OCI-LY7 (cell line): ENCODE measurements around the gene ENKUR. TPM values are rescaled to one million over a fixed set of nuclear protein-coding genes. Genes with fewer than 3 reads are reported as not detected.

Source experiments
- BruUV-seq: library from RNA; stranded (reverse); fragments of 400-500 nt; replicated peaks from 2 replicates; lab custom pipeline; 2021; lab: Mats Ljungman, UMichigan
- CTCF ChIA-PET: fragments of 300-600 bp; sonication (Branson Sonifier 250); formaldehyde crosslinking; loops from one replicate; lab custom pipeline; 2022; ENCODE audit warnings: antibody characterized with exemption; ENCODE audit not compliant: unreplicated experiment; lab: Charles Lee
- POLR2A ChIA-PET: fragments of 300-600 bp; sonication (Branson Sonifier 250); formaldehyde crosslinking; loops from one replicate; lab custom pipeline; 2022; ENCODE audit warnings: antibody characterized with exemption; lab: Charles Lee
- DNase-seq: peaks from one replicate; pipeline ENCODE4 v3.0.0-alpha.2; 2015; ENCODE audit warnings: low spot score
- H2AFZ ChIP-seq: fragments of 200-600 bp; sonication (generic), shearing (Covaris generic); 2 replicates; pipeline ENCODE4 v1.6.1; 2014; ENCODE audit warnings: mild to moderate bottlenecking, antibody characterized with exemption, low read length, moderate library complexity
- H3K27ac ChIP-seq: fragments of 200-600 bp; sonication (generic); 2 replicates; pipeline ENCODE4 v1.5.1; 2014; ENCODE audit warnings: mixed run types, low read depth, mild to moderate bottlenecking, moderate library complexity, low read length, inconsistent platforms; ENCODE audit not compliant: poor library complexity, severe bottlenecking
- H3K36me3 ChIP-seq: fragments of 200-600 bp; sonication (generic); 2 replicates; pipeline ENCODE4 v1.6.1; 2014; ENCODE audit warnings: mild to moderate bottlenecking, antibody characterized with exemption, low read length, moderate library complexity, mixed read lengths; ENCODE audit not compliant: insufficient read depth
- H3K4me1 ChIP-seq: fragments of 200-600 bp; sonication (generic); 2 replicates; pipeline ENCODE4 v1.5.1; 2014; ENCODE audit warnings: mild to moderate bottlenecking, low read length; ENCODE audit not compliant: insufficient read depth, poor library complexity, severe bottlenecking
- H3K4me2 ChIP-seq: fragments of 200-600 bp; sonication (generic); 2 replicates; pipeline ENCODE4 v1.6.1; 2014; ENCODE audit warnings: mild to moderate bottlenecking, low read length
- H3K4me3 ChIP-seq: fragments of 200-600 bp; sonication (generic); 2 replicates; pipeline ENCODE4 v1.5.1; 2014; ENCODE audit warnings: mild to moderate bottlenecking, low read depth, low read length; ENCODE audit not compliant: poor library complexity, severe bottlenecking
- H3K79me2 ChIP-seq: fragments of 200-600 bp; sonication (generic); 2 replicates; pipeline ENCODE4 v1.6.1; 2016; ENCODE audit warnings: low read depth, mild to moderate bottlenecking, low read length, moderate library complexity, mixed read lengths; ENCODE audit not compliant: insufficient read depth
- H3K9me2 ChIP-seq: fragments of 200-600 bp; sonication (generic); 2 replicates; pipeline ENCODE4 v1.6.1; 2016; ENCODE audit warnings: mild to moderate bottlenecking, low read length, mixed read lengths; ENCODE audit not compliant: insufficient read depth
- H3K9me3 ChIP-seq: fragments of 200-600 bp; sonication (generic); 2 replicates; pipeline ENCODE4 v1.6.1; 2014; ENCODE audit warnings: mild to moderate bottlenecking, mixed run types, low read length, mixed read lengths
- H4K20me1 ChIP-seq: fragments of 200-600 bp; sonication (generic); 2 replicates; pipeline ENCODE4 v1.6.1; 2014; ENCODE audit warnings: mild to moderate bottlenecking, antibody characterized with exemption, low read length, moderate library complexity, mixed read lengths; ENCODE audit not compliant: insufficient read depth
- EZH2phosphoT487 ChIP-seq: fragments of 200-600 bp; sonication (generic); IDR thresholded peaks from 2 replicates; pipeline ENCODE4 v1.6.1; 2018; ENCODE audit warnings: low read depth, borderline replicate concordance, mild to moderate bottlenecking, mixed run types, antibody characterized with exemption, low read length, moderate library complexity, mixed read lengths
- intact Hi-C: fragments of 100-400 bp; cut with micrococcal nuclease; formaldehyde crosslinking; loops from one replicate; pipeline ENCODE4 v1.10.0; 2022; ENCODE audit not compliant: unreplicated experiment
- small RNA-seq: library from RNA; depleted of rRNA; stranded (forward); fragments of <200 nt; gene quantifications from one replicate; pipeline ENCODE3, GENCODE V24; 2014
- total RNA-seq, 2 experiments: library from RNA; depleted of rRNA in 1 of 2; stranded (reverse); fragments of >200 nt in 1 of 2; shearing (Covaris generic) in 1 of 2; gene quantifications; 2 replicates each; pipeline ENCODE4 v1.2.3, GENCODE V29; 2014 to 2022
- TF ChIP-seq, protein P1 (sequence below): fragments of 200-600 bp; sonication (generic); conservative IDR thresholded peaks from 2 replicates; pipeline ENCODE4 v1.5.1; 2014; ENCODE audit warnings: mild to moderate bottlenecking, antibody characterized with exemption, low read length, moderate library complexity, mixed read lengths

Gene ENKUR
- total RNA-seq, 2 experiments from 2014 or later = not detected

DNA sequence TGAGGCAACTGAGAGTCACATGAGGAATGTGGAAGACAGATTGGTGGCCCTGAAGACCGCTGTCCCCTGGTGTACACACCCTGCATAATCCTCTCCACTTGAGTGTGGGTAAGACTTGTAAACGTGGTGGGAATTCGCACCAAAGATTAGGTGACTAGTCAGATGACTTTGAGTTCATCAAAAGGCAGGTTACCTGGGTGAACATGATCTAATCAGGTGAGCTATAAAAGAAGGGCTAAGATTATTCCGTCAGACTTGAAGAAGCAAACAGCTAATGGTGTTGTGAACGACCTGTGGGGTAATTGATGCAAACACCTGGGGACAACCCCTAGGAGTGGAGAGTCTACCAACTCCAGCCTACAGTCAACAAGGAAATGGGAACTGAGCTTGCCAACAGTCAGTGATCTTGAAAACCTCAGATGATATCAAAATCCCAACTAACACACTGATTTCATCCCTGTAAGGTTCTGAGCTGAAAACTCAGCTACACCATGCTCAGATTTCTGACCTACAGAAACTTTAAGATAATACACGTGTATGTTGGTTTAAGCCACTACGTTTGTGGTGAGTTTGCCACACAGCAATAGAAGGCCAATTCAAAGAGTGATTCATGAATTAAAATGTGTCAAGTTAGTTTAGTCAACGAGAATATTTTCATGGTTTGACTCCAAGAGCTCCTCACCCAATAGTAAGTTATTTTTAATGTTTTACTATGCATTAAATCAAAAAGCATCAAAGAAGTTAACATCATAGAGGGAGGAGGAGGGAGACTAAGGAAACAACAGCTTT is 80.3 kb downstream of the ENKUR start:
- H3K4me2 ChIP-seq = no peak overlapping the region
- no peaks in the 10 kb centered on the region for H3K36me3 ChIP-seq
- intact Hi-C loops = no loop called here
- no peaks in the 10 kb centered on the region for H3K9me2 ChIP-seq
- H3K79me2 ChIP-seq = no peaks in the 10 kb centered on the region
- no peaks in the 10 kb centered on the region for H3K4me1 ChIP-seq
- H3K9me3 ChIP-seq = no peaks in the 10 kb centered on the region
- TF ChIP-seq, protein P1, sequence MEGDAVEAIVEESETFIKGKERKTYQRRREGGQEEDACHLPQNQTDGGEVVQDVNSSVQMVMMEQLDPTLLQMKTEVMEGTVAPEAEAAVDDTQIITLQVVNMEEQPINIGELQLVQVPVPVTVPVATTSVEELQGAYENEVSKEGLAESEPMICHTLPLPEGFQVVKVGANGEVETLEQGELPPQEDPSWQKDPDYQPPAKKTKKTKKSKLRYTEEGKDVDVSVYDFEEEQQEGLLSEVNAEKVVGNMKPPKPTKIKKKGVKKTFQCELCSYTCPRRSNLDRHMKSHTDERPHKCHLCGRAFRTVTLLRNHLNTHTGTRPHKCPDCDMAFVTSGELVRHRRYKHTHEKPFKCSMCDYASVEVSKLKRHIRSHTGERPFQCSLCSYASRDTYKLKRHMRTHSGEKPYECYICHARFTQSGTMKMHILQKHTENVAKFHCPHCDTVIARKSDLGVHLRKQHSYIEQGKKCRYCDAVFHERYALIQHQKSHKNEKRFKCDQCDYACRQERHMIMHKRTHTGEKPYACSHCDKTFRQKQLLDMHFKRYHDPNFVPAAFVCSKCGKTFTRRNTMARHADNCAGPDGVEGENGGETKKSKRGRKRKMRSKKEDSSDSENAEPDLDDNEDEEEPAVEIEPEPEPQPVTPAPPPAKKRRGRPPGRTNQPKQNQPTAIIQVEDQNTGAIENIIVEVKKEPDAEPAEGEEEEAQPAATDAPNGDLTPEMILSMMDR = no peak
- TF ChIP-seq EZH2phosphoT487 = no peak
- no TSS peak for BruUV-seq
- H4K20me1 ChIP-seq = no peaks in the 10 kb centered on the region
- DNase-seq = no peak
- ChIA-PET CTCF (no interaction called here), POLR2A (interaction anchor here (0.6 to 1.5 kb wide), 4 partner anchors 25 to 699 kb away, joined by 3 to 4 read pairs (median 3); no protein-coding TSS in a partner anchor)
- no peak overlapping the region for H3K27ac ChIP-seq
- no peak overlapping the region for H3K4me3 ChIP-seq
- no peak overlapping the region for H2AFZ ChIP-seq

Small RNA genes within 50 kb of the gene (small RNA-seq; reads per million reads assigned to genes)
- not detected for gene AL512598.1

Other genes with a start within 250 kb of the ENKUR start
- gene PRTFDC1, start 63.6 kb downstream of the ENKUR start, total RNA-seq (2014; rRNA removed; shearing (Covaris generic)) = not detected in 2 replicates
- not detected in 2 replicates for gene PRTFDC1, start 63.6 kb downstream of the ENKUR start, total RNA-seq (2022)
- 3.6 and 5.5 TPM in 2 replicates for gene THNSL1, start 454 bp upstream of the ENKUR start, total RNA-seq (2014; rRNA removed; shearing (Covaris generic))
- 7.9 and 8.3 TPM in 2 replicates for gene THNSL1, start 454 bp upstream of the ENKUR start, total RNA-seq (2022)
- gene GPR158, start 158.8 kb upstream of the ENKUR start, total RNA-seq (2014; rRNA removed; shearing (Covaris generic)) = not detected in 2 replicates
- gene GPR158, start 158.8 kb upstream of the ENKUR start, total RNA-seq (2022) = not detected in 2 replicates